GM18526 (cell line): ENCODE data around the gene PCSK2.

Source experiments
- POLR2A ChIP-seq: IDR thresholded peaks from 3 replicates; pipeline ENCODE4 v1.6.1; 2011; ENCODE audit not compliant: insufficient read length; ENCODE audit errors: extremely low read depth

PCSK2 gene

GRCh38 chr20:17300113-17300512 lies 73.3 kb downstream of the PCSK2 start:
- TF ChIP-seq POLR2A = no peak

GRCh38 chr20:17304774-17305173 lies 77.9 kb downstream of the PCSK2 start:
- no peak for TF ChIP-seq POLR2A

- no peak for TF ChIP-seq POLR2A
These were observed 79.6 kb downstream of the PCSK2 start for GRCh38 chr20:17306427-17306826.

- no peak for TF ChIP-seq POLR2A
These were observed 87.4 kb downstream of the PCSK2 start for GRCh38 chr20:17314264-17314663.

GRCh38 chr20:17315407-17316231 lies 88.8 kb downstream of the PCSK2 start:
- no peak for TF ChIP-seq POLR2A

GRCh38 chr20:17316316-17317038 lies 89.6 kb downstream of the PCSK2 start:
- no peak for TF ChIP-seq POLR2A

GRCh38 chr20:17317341-17317740 lies 90.5 kb downstream of the PCSK2 start:
- TF ChIP-seq POLR2A = no peak

- TF ChIP-seq POLR2A = no peak
These were observed 93.6 kb downstream of the PCSK2 start for GRCh38 chr20:17320456-17320855.

- TF ChIP-seq POLR2A = no peak
These were observed 99.3 kb downstream of the PCSK2 start for GRCh38 chr20:17326096-17326495.

- no peak for TF ChIP-seq POLR2A
These were observed 100.6 kb downstream of the PCSK2 start for GRCh38 chr20:17327185-17328148.

- TF ChIP-seq POLR2A = no peak
These were observed 108.1 kb downstream of the PCSK2 start for GRCh38 chr20:17334932-17335331.

GRCh38 chr20:17339000-17339399 lies 112.2 kb downstream of the PCSK2 start:
- TF ChIP-seq POLR2A = no peak

GRCh38 chr20:17343091-17343490 lies 116.3 kb downstream of the PCSK2 start:
- no peak for TF ChIP-seq POLR2A

- no peak for TF ChIP-seq POLR2A
These were observed 117.0 kb downstream of the PCSK2 start for GRCh38 chr20:17343656-17344452.
